Osteocyte (in vitro differentiated cells): ENCODE results near the gene MAT2B. TPM values are rescaled to one million over a fixed set of nuclear protein-coding genes. Genes with fewer than 3 reads are reported as not detected.
"Not testable (repeated sequence)": the region's sequence is repeated elsewhere in the genome, so short reads cannot be mapped to it uniquely, and the experiment has no call there.

Source experiments
- DNase-seq: peaks from one replicate; pipeline ENCODE4 v3.0.0; 2021; ENCODE audit warnings: mixed read lengths; ENCODE audit not compliant: unreplicated experiment; ENCODE audit errors: extremely low spot score
- H3K27ac Mint-ChIP-seq: one replicate; pipeline ENCODE4 v1.8.0; 2021; ENCODE audit warnings: mild to moderate bottlenecking, mixed read lengths; ENCODE audit not compliant: unreplicated experiment
- H3K27me3 Mint-ChIP-seq: one replicate; pipeline ENCODE4 v1.8.0; 2021; ENCODE audit warnings: mixed read lengths; ENCODE audit not compliant: unreplicated experiment
- H3K36me3 Mint-ChIP-seq: one replicate; pipeline ENCODE4 v1.8.0; 2021; ENCODE audit warnings: mixed read lengths; ENCODE audit not compliant: unreplicated experiment
- H3K4me1 Mint-ChIP-seq: one replicate; pipeline ENCODE4 v1.8.0; 2021; ENCODE audit warnings: mixed read lengths; ENCODE audit not compliant: unreplicated experiment
- H3K4me3 Mint-ChIP-seq: one replicate; pipeline ENCODE4 v1.8.0; 2021; ENCODE audit warnings: mild to moderate bottlenecking, moderate library complexity, mixed read lengths; ENCODE audit not compliant: unreplicated experiment
- H3K9me3 Mint-ChIP-seq: one replicate; pipeline ENCODE4 v1.8.0; 2021; ENCODE audit warnings: mixed read lengths; ENCODE audit not compliant: unreplicated experiment
- total RNA-seq: library from RNA; stranded (reverse); gene quantifications from 2 replicates; pipeline ENCODE4 v1.2.1, GENCODE V29; 2021
- TF ChIP-seq, protein P1 (sequence below): fragments of 200-600 bp; sonication (generic); IDR thresholded peaks from 2 replicates; pipeline ENCODE4 v1.5.0; 2021; ENCODE audit warnings: antibody characterized with exemption, mild to moderate bottlenecking, moderate library complexity

MAT2B gene
- total RNA-seq, 1 donor from 2014 or later: 47.0 TPM

DNA sequence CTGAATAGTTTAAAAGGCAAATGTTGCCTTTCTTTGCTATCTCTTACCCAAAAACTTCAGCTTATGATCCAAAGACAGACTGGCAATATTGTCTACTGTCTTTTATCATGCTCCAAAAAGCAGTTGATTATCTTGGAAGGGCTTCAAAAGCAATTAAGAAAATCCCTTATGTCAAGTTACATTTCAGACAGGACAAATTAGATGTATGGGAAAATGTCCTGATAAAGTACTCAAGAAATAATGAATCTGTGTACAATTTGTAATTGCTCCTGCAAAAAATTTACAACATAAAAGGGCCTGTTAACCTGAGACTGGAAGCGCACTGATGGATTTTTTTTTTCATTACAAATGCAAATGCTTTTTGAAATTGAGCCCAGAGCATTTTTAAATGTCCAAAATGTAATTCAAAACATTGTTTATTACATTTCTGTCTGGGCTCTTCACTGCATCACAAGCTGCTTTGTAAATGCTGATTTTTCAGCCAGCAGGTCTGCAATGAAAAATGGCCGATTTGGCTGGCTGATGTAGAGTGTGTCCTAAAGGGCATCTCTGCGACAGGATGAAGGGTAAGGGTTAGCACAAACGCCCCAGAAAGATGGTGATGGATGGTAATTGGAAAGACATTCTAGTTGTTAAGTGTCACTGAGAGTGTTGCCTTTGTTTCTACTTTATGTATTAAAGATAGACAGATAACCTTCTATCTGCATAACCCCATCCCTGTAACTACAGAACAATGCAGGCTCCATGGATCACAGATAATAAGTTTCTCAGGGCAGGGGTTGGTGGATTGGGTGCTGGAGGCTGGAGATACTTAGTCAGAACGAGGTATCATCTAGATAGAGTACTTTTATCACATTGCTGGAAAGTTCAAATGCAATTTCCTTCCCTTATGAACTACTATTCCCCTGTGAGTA lies 27.0 kb downstream of the MAT2B start:
- no peak overlapping the region for H3K4me3 Mint-ChIP-seq
- peaks cover 3% of the 10 kb centered on the region for H3K9me3 Mint-ChIP-seq
- H3K27ac Mint-ChIP-seq: no peak overlapping the region
- TF ChIP-seq, protein P1, sequence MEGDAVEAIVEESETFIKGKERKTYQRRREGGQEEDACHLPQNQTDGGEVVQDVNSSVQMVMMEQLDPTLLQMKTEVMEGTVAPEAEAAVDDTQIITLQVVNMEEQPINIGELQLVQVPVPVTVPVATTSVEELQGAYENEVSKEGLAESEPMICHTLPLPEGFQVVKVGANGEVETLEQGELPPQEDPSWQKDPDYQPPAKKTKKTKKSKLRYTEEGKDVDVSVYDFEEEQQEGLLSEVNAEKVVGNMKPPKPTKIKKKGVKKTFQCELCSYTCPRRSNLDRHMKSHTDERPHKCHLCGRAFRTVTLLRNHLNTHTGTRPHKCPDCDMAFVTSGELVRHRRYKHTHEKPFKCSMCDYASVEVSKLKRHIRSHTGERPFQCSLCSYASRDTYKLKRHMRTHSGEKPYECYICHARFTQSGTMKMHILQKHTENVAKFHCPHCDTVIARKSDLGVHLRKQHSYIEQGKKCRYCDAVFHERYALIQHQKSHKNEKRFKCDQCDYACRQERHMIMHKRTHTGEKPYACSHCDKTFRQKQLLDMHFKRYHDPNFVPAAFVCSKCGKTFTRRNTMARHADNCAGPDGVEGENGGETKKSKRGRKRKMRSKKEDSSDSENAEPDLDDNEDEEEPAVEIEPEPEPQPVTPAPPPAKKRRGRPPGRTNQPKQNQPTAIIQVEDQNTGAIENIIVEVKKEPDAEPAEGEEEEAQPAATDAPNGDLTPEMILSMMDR: no peak
- DNase-seq: no peak
- H3K4me1 Mint-ChIP-seq: no peaks in the 10 kb centered on the region
- no peaks in the 10 kb centered on the region for H3K36me3 Mint-ChIP-seq
- peaks cover 49% of the 10 kb centered on the region for H3K27me3 Mint-ChIP-seq

DNA sequence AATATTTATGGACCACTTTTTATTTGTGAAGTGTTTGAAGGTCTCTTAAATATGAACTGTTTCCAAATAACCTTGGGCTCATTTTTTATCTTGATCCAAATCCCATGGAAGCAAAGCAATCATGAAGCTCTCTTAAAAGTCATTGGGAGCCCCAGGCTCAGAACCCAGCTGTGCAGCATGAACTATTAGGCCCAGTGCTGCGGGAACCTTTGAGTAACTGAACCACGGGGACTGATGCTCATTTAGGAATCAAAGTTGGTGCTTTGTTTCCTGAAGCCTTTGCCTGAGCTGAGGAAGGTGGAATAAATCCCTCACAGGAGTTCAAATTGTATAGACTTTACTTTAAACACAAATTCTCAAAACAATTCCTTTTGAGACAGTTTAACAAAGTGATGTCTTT lies 27.8 kb downstream of the MAT2B start:
- Mint-ChIP-seq H3K27ac (no peak overlapping the region), H3K4me3 (no peak overlapping the region), H3K9me3 (no peaks in the 10 kb centered on the region), H3K4me1 (no peaks in the 10 kb centered on the region), H3K27me3 (peaks cover 51% of the 10 kb centered on the region), H3K36me3 (no peaks in the 10 kb centered on the region)
- TF ChIP-seq, protein P1: no peak
- no peak for DNase-seq

DNA sequence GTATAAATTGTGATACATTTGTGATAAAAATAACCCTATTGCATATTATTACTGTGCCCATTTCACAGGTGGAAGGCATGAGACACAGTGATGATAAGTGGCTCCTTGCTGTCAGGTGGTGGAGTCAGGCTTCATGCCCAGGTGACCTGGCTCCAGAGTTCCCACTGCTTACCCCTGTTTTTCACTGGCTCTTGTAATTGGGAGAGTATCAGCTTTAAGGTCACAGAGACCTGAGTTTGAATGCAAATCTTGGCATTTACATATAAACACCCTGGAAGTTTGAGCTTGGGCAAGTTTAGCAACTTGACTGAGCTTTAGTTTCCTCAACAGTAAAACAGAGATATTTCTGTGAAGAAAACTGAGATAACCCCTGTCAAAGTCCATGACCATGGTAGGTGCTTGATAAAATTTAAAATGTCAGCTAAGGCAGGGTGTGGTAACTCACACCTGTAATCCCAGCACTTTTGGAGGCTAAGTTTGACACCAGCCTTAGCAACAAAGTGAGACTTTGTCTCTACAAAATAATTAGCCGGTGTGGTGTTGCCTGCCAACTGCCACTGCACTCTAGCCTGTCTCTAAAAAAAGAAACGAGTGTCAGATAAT lies 29.2 kb downstream of the MAT2B start:
- Mint-ChIP-seq H3K9me3 (no peaks in the 10 kb centered on the region), H3K36me3 (no peaks in the 10 kb centered on the region), H3K27ac (no peak overlapping the region), H3K4me3 (no peak overlapping the region), H3K27me3 (peaks cover 51% of the 10 kb centered on the region), H3K4me1 (no peaks in the 10 kb centered on the region)
- TF ChIP-seq, protein P1: no peak
- DNase-seq: no peak

DNA sequence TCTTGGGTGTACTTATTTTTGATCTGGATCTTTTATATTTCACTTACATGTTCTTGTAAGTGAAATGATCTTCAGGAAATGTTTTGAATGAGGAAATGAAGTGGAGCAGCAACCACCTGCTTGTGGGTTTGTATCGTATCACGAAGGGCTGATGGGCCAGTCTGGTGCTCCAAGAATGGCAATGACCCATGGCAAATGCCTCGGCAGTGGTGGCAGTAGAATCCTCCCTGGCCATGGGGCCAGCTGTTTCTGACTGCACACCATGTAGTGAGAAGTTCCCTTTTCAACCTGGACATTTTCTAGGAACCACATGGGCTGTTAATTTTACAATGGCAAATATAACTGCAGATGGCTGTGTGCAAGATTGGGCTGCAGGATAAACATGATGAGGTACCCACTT lies 29.9 kb downstream of the MAT2B start:
- TF ChIP-seq, protein P1: no peak
- no peak for DNase-seq
- Mint-ChIP-seq H3K4me3 (no peak overlapping the region), H3K36me3 (no peaks in the 10 kb centered on the region), H3K9me3 (no peaks in the 10 kb centered on the region), H3K27ac (no peak overlapping the region), H3K4me1 (no peaks in the 10 kb centered on the region), H3K27me3 (peaks cover 51% of the 10 kb centered on the region)

DNA sequence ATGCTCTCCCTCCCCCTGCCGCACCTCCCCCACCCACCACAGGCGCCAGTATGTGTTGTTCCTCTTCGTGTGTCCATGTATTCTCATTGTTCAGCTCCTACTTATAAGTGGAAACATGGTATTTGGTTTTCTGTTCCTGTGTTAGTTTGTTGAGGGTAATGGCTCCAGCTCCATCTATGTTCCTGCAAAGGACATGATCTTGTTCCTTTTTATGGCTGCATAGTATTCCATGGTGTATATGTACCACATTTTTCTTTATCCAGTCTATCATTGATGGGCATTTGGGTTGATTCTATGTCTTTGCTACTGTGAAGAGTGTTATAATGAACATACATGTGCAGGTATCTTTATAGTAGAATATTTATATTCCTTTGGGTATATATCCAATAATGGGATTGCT lies 31.0 kb downstream of the MAT2B start:
- H3K4me1 Mint-ChIP-seq, DNase-seq, H3K9me3 Mint-ChIP-seq, H3K4me3 Mint-ChIP-seq, H3K27ac Mint-ChIP-seq, H3K36me3 Mint-ChIP-seq: not testable (repeated sequence)
- H3K27me3 Mint-ChIP-seq: peaks cover 51% of the 10 kb centered on the region
